IMR-90 (cell line): Measurements from ENCODE around the gene FLOT2. TPM values are rescaled to one million over a fixed set of nuclear protein-coding genes. Genes with fewer than 3 reads are reported as not detected.

Source experiments
- ATAC-seq: fragments of 200-7000 bp; cut with Tn5 transposase; 2 replicates; pipeline ENCODE4 v1.9.1; 2020; ENCODE audit warnings: low read depth, mild to moderate bottlenecking, moderate library complexity
- BruUV-seq: library from RNA; stranded (reverse); fragments of 400-500 nt; replicated peaks from 2 replicates; lab custom pipeline; 2021; lab: Mats Ljungman, UMichigan
- CTCF ChIA-PET: fragments of 300-600 bp; formaldehyde crosslinking; extraction: SDS; loops from one replicate; lab custom pipeline; 2021; ENCODE audit warnings: antibody characterized with exemption; lab: Yijun Ruan, JAX
- POLR2A ChIA-PET: fragments of 300-600 bp; sonication (Branson Sonifier 250); formaldehyde crosslinking; loops from one replicate; lab custom pipeline; 2022; ENCODE audit warnings: antibody characterized with exemption; ENCODE audit not compliant: unreplicated experiment; lab: Charles Lee
- DNase-seq: peaks from one replicate; pipeline ENCODE4 v3.0.0; 2013
- H2AFZ ChIP-seq: replicated peaks from 2 replicates; pipeline ENCODE3; 2013; ENCODE audit warnings: low read length, mild to moderate bottlenecking; ENCODE audit not compliant: poor library complexity
- H2AK5ac ChIP-seq: 2 replicates; pipeline ENCODE4 v1.6.1; 2013; ENCODE audit warnings: low read depth, low read length, inconsistent platforms
- H2AK9ac ChIP-seq: replicated peaks from 2 replicates; pipeline ENCODE3; 2013; ENCODE audit warnings: mild to moderate bottlenecking, low read depth, low read length, moderate library complexity; ENCODE audit not compliant: poor library complexity
- H2BK120ac ChIP-seq: 2 replicates; pipeline ENCODE4 v1.6.1; 2013; ENCODE audit warnings: low read depth, low read length, inconsistent platforms
- H2BK15ac ChIP-seq: 3 replicates; pipeline ENCODE4 v1.6.1; 2013; ENCODE audit warnings: low read depth, low read length, inconsistent platforms
- H2BK20ac ChIP-seq: 2 replicates; pipeline ENCODE4 v1.6.1; 2013; ENCODE audit warnings: low read depth, mild to moderate bottlenecking, inconsistent platforms, low read length, moderate library complexity
- H2BK5ac ChIP-seq: 2 replicates; pipeline ENCODE4 v1.6.1; 2013; ENCODE audit warnings: mild to moderate bottlenecking, low read depth, low read length, inconsistent platforms; ENCODE audit not compliant: poor library complexity, severe bottlenecking
- H3K14ac ChIP-seq: replicated peaks from 2 replicates; pipeline ENCODE4 v1.6.1; 2013; ENCODE audit warnings: low read depth, low read length, inconsistent platforms
- H3K18ac ChIP-seq: 2 replicates; pipeline ENCODE4 v1.6.1; 2013; ENCODE audit warnings: low read depth, low read length, control low read depth
- H3K23ac ChIP-seq: 2 replicates; pipeline ENCODE4 v1.6.1; 2013; ENCODE audit warnings: low read depth, low read length, inconsistent platforms
- H3K27ac ChIP-seq: 2 replicates; pipeline ENCODE4 v1.5.1; 2013; ENCODE audit warnings: mild to moderate bottlenecking, control low read depth, low read length; ENCODE audit not compliant: insufficient read depth
- H3K27me3 ChIP-seq: 2 replicates; pipeline ENCODE4 v1.6.1; 2013; ENCODE audit warnings: low read length; ENCODE audit not compliant: control insufficient read depth, insufficient read depth
- H3K36me3 ChIP-seq: 2 replicates; pipeline ENCODE4 v1.6.1; 2013; ENCODE audit warnings: low read length, mixed read lengths; ENCODE audit not compliant: control insufficient read depth, insufficient read depth
- H3K4ac ChIP-seq: 2 replicates; pipeline ENCODE4 v1.6.1; 2013; ENCODE audit warnings: low read depth, low read length, inconsistent platforms
- H3K4me1 ChIP-seq: 2 replicates; pipeline ENCODE4 v1.6.1; 2013; ENCODE audit warnings: low read length, mixed read lengths; ENCODE audit not compliant: control insufficient read depth, insufficient read depth
- H3K4me2 ChIP-seq: 2 replicates; pipeline ENCODE4 v1.6.1; 2013; ENCODE audit warnings: low read depth, mild to moderate bottlenecking, control low read depth, low read length, moderate library complexity
- H3K4me3 ChIP-seq: 2 replicates; pipeline ENCODE4 v1.5.1; 2013; ENCODE audit warnings: low read depth, mild to moderate bottlenecking, control low read depth, low read length, moderate library complexity; ENCODE audit not compliant: insufficient read depth
- H3K56ac ChIP-seq: 2 replicates; pipeline ENCODE4 v1.6.1; 2013; ENCODE audit warnings: low read length, inconsistent platforms; ENCODE audit not compliant: insufficient read depth; ENCODE audit errors: extremely low read depth
- H3K79me1 ChIP-seq, 2 experiments: 2 replicates each; pipeline ENCODE4 v1.6.1; 2013; ENCODE audit warnings: low read length in 2 of 2, inconsistent platforms in 1 of 2, low read depth in 1 of 2
- H3K9ac ChIP-seq: 2 replicates; pipeline ENCODE4 v1.6.1; 2013; ENCODE audit warnings: low read depth, low read length, control low read depth
- H3K9me1 ChIP-seq: 2 replicates; pipeline ENCODE4 v1.6.1; 2013; ENCODE audit warnings: low read length, inconsistent platforms; ENCODE audit not compliant: insufficient read depth
- H3K9me3 ChIP-seq: 2 replicates; pipeline ENCODE4 v1.6.1; 2013; ENCODE audit warnings: low read length; ENCODE audit not compliant: control insufficient read depth, insufficient read depth
- H4K20me1 ChIP-seq: 2 replicates; pipeline ENCODE4 v1.6.1; 2013; ENCODE audit warnings: low read length, inconsistent platforms; ENCODE audit not compliant: insufficient read depth
- H4K5ac ChIP-seq: 2 replicates; pipeline ENCODE4 v1.6.1; 2013; ENCODE audit warnings: mild to moderate bottlenecking, low read depth, low read length, control low read depth
- H4K8ac ChIP-seq, 2 experiments: 2 replicates each; pipeline ENCODE4 v1.6.1; 2013; ENCODE audit warnings: low read depth in 2 of 2, low read length in 2 of 2, control low read depth in 1 of 2, inconsistent platforms in 1 of 2
- H4K91ac ChIP-seq: 2 replicates; pipeline ENCODE4 v1.6.1; 2013; ENCODE audit warnings: low read depth, low read length, inconsistent platforms; ENCODE audit not compliant: insufficient read depth
- BHLHE40 ChIP-seq: fragments of 150-350 bp; IDR thresholded peaks from 2 replicates; pipeline ENCODE4 v1.6.1; 2016; ENCODE audit warnings: mild to moderate bottlenecking, low read depth, low read length
- FOS ChIP-seq: fragments of 150-350 bp; IDR thresholded peaks from 2 replicates; pipeline ENCODE4 v1.6.1; 2016; ENCODE audit warnings: low read depth, low read length
- MAFK ChIP-seq: IDR thresholded peaks from 2 replicates; pipeline ENCODE4 v1.6.1; 2012; ENCODE audit warnings: low read depth, low read length, improper control_type of control experiment
- RCOR1 ChIP-seq: IDR thresholded peaks from 2 replicates; pipeline ENCODE4 v1.6.1; 2012; ENCODE audit warnings: mild to moderate bottlenecking, low read length, improper control_type of control experiment; ENCODE audit not compliant: insufficient replicate concordance
- WGBS, 2 experiments: methylation state at CpG; one replicate each; pipeline versions ENCODE4 v1.1.5 to v1.1.7; 2013; ENCODE audit warnings: missing lambda C conversion rate in 2 of 2; ENCODE audit not compliant: insufficient read length in 1 of 2; ENCODE audit errors: extremely low coverage in 2 of 2; 5-methylcytosine and 5-hydroxymethylcytosine counted together
- dilution Hi-C: fragments of 300-500 bp; cut with HindIII; formaldehyde crosslinking; loops from one replicate; pipeline ENCODE4 v1.14.3; 2018; ENCODE audit warnings: low sequenced_read_pairs; ENCODE audit not compliant: unreplicated experiment
- in situ Hi-C: fragments of 300-500 bp; cut with MboI; formaldehyde crosslinking; loops from 3 replicates; pipeline ENCODE4 v1.14.3; 2019; ENCODE audit warnings: low sequenced_read_pairs, inconsistent platforms, mixed read lengths
- intact Hi-C: fragments of 100-400 bp; cut with micrococcal nuclease; formaldehyde crosslinking; loops from 2 replicates; pipeline ENCODE4 v1.10.0; 2022
- polyA plus RNA-seq, 3 experiments: library from polyadenylated mRNA; depleted of rRNA; stranded (reverse); fragments of >200 nt; gene quantifications; 2 replicates each; pipeline ENCODE4 v1.2.3, GENCODE V29; 2012; ENCODE audit warnings: low replicate concordance in 1 of 3
- total RNA-seq: library from RNA; depleted of rRNA; stranded (reverse); fragments of >200 nt; gene quantifications from 2 replicates; pipeline ENCODE4 v1.2.3, GENCODE V29; 2012
- TF ChIP-seq, protein P1 (sequence below): fragments of 150-350 bp; IDR thresholded peaks from 2 replicates; pipeline ENCODE4 v1.6.1; 2016; ENCODE audit warnings: low read depth, mild to moderate bottlenecking, low read length, moderate library complexity, borderline replicate concordance
- TF ChIP-seq, protein P2 (sequence below): conservative IDR thresholded peaks from 2 replicates; pipeline ENCODE4 v1.5.1; 2012; ENCODE audit warnings: mild to moderate bottlenecking, low read depth, low read length, improper control_type of control experiment

FLOT2 gene
- total and polyA plus RNA-seq, 2 of the 4 experiments (the other 2 are of a cell fraction), result 19.7 to 67.9 TPM

DNA sequence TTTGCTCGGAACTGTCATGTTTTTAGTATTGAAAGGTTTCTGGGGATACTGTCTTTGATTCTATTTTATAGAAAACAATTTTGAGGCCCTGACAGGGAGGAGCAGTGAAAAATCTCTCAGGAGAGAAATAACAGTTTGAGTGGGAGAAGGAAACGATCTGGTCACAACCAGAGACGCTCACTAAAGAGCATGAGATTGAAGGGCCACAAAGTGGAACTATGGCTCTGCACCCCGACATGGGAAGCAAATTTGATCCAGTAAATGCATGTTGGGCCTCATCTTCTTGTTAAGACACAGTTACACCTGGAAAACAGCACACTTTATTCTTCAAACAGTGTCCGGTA is 42.2 kb downstream of the FLOT2 start:
- H3K27me3 ChIP-seq, result no peaks in the 10 kb centered on the region
- H3K23ac ChIP-seq, result peak overlapping the region; percentile 93; the same call in 1 of the 2 replicates
- no peaks in the 10 kb centered on the region for H3K9me3 ChIP-seq
- H3K4me3 ChIP-seq, result peak overlapping the region; percentile 84
- H3K79me1 ChIP-seq, result peaks cover 15 to 16% of the 10 kb centered on the region in 2 experiments
- no peak overlapping the region for H2BK5ac ChIP-seq
- H4K8ac ChIP-seq, result peak overlapping the region; percentile 92 to 98
- H2AFZ ChIP-seq, result peak overlapping the region; percentile 90
- peak overlapping the region; percentile 84 for H3K27ac ChIP-seq
- peak overlapping the region; percentile 53; the same call in 1 of the 2 replicates for H3K56ac ChIP-seq
- dilution Hi-C loops (no loop called here), intact Hi-C loops (loop anchor here (5.0 kb wide), 1 partner anchor 93 kb away; no protein-coding TSS in a partner anchor), in situ Hi-C loops (no loop called here)
- H3K9me1 ChIP-seq, result peaks cover 4% of the 10 kb centered on the region; the same call in 1 of the 2 replicates
- peak overlapping the region; percentile 98 for H3K4me2 ChIP-seq
- no peak overlapping the region for H2BK15ac ChIP-seq
- no peak overlapping the region for H2BK120ac ChIP-seq
- DNase-seq (no peak), ATAC-seq (no peak)
- H3K4me1 ChIP-seq, result no peaks in the 10 kb centered on the region
- no peak overlapping the region for H2AK5ac ChIP-seq
- TF ChIP-seq, protein P1, sequence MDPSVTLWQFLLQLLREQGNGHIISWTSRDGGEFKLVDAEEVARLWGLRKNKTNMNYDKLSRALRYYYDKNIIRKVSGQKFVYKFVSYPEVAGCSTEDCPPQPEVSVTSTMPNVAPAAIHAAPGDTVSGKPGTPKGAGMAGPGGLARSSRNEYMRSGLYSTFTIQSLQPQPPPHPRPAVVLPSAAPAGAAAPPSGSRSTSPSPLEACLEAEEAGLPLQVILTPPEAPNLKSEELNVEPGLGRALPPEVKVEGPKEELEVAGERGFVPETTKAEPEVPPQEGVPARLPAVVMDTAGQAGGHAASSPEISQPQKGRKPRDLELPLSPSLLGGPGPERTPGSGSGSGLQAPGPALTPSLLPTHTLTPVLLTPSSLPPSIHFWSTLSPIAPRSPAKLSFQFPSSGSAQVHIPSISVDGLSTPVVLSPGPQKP, result no peak
- TF ChIP-seq FOS, result no peak
- no peak for TF ChIP-seq RCOR1
- no peak for TF ChIP-seq MAFK
- TF ChIP-seq, protein P2, sequence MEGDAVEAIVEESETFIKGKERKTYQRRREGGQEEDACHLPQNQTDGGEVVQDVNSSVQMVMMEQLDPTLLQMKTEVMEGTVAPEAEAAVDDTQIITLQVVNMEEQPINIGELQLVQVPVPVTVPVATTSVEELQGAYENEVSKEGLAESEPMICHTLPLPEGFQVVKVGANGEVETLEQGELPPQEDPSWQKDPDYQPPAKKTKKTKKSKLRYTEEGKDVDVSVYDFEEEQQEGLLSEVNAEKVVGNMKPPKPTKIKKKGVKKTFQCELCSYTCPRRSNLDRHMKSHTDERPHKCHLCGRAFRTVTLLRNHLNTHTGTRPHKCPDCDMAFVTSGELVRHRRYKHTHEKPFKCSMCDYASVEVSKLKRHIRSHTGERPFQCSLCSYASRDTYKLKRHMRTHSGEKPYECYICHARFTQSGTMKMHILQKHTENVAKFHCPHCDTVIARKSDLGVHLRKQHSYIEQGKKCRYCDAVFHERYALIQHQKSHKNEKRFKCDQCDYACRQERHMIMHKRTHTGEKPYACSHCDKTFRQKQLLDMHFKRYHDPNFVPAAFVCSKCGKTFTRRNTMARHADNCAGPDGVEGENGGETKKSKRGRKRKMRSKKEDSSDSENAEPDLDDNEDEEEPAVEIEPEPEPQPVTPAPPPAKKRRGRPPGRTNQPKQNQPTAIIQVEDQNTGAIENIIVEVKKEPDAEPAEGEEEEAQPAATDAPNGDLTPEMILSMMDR, result no peak
- TF ChIP-seq BHLHE40, result no peak
- H2BK20ac ChIP-seq, result no peak overlapping the region
- H3K14ac ChIP-seq, result peak overlapping the region; percentile 86
- peak overlapping the region; percentile 91 for H3K9ac ChIP-seq
- H2AK9ac ChIP-seq, result peak overlapping the region; percentile 46
- POLR2A ChIA-PET, result no interaction called here
- no peaks in the 10 kb centered on the region for H4K20me1 ChIP-seq
- H3K36me3 ChIP-seq, result peaks cover 21% of the 10 kb centered on the region
- no CpG with 5 or more reads among the region's 5 CpGs for WGBS, 2 experiments
- peak overlapping the region; percentile 96 for H4K5ac ChIP-seq
- peak overlapping the region; percentile 82 for H3K4ac ChIP-seq
- peak overlapping the region; percentile 73; the same call in 1 of the 2 replicates for H4K91ac ChIP-seq
- CTCF ChIA-PET, result no interaction called here
- no peak overlapping the region for H3K18ac ChIP-seq
- no TSS peak for BruUV-seq
